ENCODE measurements around the gene SIGLEC11. TPM values are rescaled to one million over a fixed set of nuclear protein-coding genes. Genes with fewer than 3 reads are reported as not detected.

SIGLEC11 gene
- total and polyA plus RNA-seq, 2 experiments from 2014 or later, result not detected

DNA sequence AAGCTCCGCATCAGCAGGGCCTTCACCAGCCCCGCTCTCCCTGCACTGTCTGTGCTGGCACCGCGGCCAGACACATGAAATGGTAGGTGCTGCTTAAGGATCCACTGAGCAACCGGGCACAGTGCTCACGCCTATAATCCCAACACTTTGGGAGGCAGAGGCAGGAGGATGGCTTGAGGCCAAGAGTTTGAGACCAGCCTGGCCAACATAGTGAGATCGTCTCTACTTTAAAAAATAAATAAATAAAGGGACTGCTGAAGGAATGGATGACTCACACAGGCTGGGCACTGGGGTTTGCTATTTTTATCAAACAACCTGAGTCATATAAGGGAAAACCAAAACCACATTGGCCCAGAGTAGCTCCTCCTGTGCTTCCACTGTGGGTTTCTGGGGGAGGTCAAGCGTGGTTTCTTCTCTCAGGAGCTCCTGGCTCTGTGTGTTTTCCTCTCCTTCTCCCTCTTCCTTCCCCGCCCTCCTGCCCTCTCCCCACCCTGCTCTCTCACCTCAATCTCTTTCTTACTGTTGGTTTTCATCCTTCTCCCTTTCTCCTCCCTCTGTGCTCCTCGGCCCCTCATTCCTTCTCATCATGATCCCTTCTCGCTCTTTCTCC lies 42.9 kb upstream of the SIGLEC11 start (continued):
- no peak for TF ChIP-seq ZNF462 (CRISPR knock-in tag; IDR thresholded peaks at IDR 0.05)
- no peak for TF ChIP-seq POLR2AphosphoS5 (IDR thresholded peaks at IDR 0.05; ENCODE audit: low read depth)
- TF ChIP-seq EZH2phosphoT487 (IDR thresholded peaks at IDR 0.05; ENCODE audit: unreplicated experiment), result no peak
- no peak for TF ChIP-seq CTCF (conservative IDR thresholded peaks at IDR 0.05; ENCODE audit: low read depth in 2 of 2)
- no peak for TF ChIP-seq ETS1 (IDR thresholded peaks at IDR 0.05)
- TF ChIP-seq EZH2 (IDR thresholded peaks at IDR 0.05; ENCODE audit: low read depth, unreplicated experiment), result no peak
